HG03571 (cell line): ENCODE results near the gene ZNF488.
"Not testable (repeated sequence)": the region's sequence is repeated elsewhere in the genome, so short reads cannot be mapped to it uniquely, and the experiment has no call there.

Experiments used
- ATAC-seq: cut with Tn5 transposase; IDR thresholded peaks from one replicate; pipeline ENCODE4 v1.9.1; 2021; ENCODE audit not compliant: unreplicated experiment

The ZNF488 gene

DNA sequence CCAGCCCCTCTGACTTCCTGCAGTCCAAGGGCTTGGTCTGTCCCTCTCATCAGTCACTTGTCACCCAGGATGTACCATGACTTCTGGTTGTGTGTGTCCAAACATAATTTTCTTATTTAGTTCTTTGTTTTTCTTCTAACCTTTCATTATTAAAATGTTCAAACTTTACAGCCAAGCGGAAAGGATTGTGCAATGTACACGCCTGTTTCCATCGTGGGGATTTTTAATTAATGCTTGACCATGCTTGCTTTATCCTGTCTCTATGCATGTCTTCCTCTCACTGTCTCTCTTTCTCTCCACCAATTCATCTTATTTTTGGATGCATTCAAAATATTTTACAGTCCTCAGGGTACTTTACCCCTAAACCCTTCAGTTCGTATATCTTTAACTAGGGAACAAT, 26.2 kb upstream of the ZNF488 start:
- no peak for ATAC-seq

DNA sequence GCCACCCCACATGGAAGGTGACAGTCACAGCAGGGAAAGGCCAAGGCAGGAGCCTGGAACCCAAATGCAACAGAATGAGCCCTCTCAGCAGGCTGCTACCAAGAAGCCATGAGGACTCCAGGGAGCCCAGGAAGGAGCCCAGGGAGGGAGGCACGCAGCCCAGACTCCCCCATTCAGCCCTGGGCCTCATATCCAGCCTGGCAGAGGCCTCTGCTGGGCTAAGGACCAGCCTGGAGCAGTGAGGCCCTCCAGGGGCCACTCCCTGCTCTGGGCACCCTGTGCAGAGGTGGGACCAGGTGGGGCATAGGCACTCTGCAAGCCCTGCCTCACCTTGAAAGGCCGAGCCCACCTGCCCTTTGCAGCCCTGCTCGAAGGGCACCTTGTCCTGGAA, 25.8 kb upstream of the ZNF488 start:
- no peak for ATAC-seq

DNA sequence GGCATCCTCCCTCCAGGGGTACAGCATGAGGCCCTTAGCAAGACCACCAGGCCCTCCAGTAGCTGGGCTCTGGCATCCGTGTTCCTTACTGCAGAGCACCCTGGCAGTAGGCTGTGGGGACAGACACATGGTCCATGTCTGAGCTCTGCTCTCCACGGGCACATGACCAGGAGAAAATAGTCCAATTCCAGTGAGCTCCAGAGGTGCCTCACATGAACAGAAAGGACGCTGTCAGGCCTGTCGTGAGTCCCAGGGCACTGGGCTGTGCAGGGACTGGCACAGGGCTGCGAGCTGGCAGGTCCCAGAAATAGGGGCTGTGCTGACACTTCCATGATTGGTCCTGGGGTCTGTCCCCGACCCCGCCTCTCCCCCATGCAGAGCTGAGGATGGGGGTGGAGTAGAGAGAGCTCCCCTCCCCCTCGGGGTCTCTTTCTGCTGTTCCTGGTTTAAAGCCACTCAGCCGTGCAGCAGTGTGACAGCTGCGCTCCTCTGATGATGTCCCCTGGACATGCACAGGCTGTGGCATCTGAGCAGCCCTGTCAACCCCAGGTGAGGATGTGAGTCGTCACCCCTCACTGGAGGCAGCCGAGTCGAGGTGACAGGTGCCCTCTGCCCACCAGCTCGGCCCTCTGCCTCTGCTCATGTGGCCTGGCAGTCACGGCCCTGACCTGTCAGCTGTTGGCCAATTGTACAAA, 25.2 kb upstream of the ZNF488 start:
- ATAC-seq, result no peak

DNA sequence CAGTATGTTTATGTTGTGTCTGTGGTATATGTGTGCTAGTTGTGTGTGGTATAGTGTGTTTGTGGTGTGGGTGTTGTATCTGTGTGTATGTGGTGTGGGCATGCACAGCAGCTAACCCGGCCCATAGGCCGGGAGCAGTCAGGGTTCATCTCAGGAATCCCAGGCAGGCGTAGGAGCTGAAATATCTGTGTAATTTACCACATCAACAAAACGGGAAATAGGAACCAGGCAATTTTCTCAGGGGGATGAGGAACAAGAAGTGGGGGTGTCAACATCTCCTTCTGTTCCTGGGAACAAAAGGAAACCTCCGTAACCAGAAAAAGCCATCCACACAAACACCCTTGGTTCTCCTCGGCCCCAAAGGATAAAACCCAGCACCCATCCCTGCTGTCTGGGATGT, 24.5 kb upstream of the ZNF488 start:
- no peak for ATAC-seq

DNA sequence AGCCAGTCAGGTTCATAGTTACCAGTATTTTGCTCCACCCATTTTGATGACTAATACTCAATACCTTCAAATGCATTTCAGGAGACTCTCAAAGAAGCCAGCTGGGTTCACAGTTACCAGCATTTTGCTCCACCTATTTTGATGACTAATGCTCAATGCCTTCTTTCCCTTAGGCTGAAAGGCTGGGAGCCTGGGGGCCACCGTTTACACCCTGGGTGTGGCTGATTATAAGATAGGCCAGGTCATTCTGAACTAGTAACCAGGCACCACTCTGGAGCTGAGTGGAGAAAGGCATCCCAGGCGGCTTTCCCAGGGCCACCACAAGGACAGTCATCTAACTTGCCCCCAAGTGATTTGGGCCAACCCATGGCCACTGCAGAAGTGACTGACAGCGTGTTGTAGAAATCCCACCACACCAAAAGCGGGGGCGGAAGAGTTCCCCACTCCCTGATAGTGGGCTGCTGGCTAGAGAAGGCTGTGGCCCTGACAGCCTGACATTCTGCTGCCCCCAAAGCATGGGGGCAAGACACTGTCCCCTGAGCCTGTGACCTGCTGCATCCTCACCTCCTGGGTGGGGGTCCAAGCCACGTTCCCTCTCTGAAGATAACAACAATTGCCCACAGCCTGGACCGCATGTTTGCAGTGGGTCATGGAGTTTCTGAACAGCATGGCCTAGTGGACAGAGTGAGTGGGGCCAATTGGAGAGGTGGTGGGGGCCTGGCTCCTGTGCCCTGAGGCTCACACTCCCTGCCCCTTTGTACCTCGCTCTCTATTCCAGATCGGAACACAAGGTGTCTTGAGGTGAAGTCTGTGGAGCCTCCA, 23.0 kb upstream of the ZNF488 start:
- no peak for ATAC-seq

DNA sequence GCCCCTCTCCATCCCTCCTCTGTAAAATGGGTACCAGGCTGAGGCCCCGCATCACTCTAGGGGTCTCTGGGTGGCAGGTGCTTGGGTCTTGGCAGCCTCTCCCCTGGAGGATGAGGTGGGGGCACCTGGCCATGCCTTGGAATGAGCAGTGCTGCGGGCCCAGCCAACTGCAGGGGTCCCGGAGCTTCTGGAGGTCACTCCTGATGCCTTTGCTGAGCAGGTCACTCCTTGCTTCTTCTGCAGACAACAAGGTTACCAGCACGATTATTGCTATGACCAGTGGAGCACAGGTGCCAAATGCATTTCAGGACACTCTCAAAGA, 22.4 kb upstream of the ZNF488 start:
- ATAC-seq, result no peak

DNA sequence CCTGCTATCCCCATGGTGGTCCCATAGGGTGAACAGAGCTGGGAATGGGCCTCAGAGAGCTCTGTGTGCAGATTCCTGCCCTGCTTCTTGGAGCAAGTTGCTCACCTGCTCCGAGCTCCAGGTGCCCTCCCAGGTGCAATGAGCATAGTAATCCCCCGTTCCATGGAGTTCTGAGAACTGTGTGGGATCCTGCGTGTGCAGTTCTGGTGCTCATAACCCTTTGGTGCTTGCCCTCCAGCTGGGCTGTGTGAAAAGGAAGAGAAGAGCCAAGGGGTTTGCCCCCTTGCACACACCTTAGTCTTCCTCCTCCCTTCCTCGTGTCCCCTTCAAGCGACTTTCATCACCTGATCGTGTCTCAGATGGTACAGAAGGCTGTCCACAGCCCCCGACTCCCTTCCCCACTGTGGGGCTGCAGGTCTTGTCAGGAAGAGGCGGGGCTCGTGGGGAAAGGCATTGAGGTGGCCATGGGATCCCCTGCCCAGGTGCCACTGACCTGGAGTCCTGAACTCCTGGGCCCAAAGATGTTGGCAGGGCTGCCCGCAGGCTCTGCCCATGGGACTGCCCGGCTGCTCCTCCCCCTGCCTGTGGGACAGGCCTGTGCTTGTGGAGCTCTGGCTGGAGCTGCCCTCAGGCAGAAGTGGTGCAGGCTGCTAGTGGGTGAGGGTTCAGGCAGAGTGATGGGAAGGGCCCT, 21.9 kb upstream of the ZNF488 start:
- ATAC-seq, result no peak

DNA sequence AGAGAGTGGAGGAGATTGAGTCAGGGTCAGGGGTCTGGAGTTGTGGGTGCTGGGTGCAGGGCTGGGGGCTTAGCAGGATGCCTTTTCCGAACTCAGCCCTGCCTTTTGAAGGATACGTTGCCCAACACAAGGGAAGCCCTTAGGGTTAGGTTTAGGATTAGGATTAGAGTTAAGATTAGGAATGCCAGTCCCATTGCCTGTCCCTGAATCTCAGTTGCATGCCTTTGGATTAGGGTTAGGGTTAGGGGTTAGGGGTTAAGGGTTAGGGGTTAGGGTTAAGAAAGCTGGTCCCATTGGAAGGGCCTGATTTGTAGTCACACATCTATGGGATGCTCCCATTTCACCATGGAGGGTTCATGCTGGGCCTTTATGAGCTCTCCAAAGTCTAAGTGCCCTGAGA, 20.8 kb upstream of the ZNF488 start:
- ATAC-seq, result no peak

DNA sequence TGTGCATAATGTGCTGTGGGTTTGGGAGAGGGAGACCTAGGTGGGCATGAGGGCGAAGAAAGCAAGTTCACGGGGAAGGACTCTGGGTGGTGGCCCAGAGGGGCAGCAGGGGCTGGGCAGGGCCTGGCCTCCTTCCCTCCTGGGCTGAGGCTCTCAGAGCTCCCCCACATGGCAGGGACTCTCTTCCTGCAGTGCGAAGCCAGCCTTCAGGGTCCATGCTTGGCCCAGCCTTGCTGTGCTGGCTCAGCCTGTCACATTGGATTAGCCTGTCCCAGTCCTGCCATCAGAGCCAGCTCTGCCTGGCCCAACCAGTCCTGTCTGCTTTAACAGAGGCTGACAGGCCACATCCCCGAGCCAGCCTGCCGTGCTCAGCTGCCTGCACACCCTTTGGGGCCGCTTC, 20.4 kb upstream of the ZNF488 start:
- ATAC-seq, result no peak

DNA sequence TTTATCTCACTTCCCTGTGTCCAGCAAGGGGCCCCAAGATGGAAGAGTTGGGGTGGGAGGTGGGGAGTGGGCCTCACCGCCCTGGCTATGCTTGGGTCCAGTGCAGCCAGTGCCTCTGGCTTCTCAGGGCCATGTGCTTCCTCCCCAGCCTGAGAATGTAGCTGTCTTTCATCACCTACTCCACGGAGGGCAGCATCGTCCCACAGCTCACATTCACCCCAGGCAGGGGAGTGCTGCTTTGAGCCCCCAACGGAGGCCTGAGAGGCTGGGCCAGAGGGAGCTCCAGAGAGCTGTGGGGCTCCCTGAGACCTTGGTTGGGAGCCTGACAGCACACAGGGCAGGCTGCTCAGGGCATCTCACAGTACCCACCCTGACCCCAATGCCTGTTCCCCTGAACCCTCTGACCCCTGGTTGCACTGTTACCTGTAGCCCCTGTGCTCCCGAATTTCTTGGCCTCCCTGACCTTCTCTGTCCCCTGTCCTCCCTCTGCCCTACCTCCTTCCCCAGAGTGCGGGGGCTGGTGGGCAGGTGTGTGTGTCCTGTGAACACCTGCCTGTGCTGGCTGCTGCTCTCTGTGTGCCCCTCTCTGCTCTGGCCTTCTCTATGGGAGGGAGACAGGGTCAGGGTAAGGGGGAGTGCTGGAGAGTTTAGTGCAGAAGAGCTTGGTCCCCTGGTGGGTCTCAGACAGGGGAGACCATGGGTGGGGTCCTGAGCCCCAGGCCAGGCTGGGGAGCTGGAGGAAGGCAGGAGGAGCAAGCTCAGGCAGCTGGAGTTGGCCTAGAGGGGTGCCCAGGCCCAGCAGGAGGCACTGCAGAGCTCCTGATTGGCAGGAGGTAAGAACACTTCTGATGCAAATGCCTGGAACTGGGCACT, 19.6 kb upstream of the ZNF488 start:
- no peak for ATAC-seq

DNA sequence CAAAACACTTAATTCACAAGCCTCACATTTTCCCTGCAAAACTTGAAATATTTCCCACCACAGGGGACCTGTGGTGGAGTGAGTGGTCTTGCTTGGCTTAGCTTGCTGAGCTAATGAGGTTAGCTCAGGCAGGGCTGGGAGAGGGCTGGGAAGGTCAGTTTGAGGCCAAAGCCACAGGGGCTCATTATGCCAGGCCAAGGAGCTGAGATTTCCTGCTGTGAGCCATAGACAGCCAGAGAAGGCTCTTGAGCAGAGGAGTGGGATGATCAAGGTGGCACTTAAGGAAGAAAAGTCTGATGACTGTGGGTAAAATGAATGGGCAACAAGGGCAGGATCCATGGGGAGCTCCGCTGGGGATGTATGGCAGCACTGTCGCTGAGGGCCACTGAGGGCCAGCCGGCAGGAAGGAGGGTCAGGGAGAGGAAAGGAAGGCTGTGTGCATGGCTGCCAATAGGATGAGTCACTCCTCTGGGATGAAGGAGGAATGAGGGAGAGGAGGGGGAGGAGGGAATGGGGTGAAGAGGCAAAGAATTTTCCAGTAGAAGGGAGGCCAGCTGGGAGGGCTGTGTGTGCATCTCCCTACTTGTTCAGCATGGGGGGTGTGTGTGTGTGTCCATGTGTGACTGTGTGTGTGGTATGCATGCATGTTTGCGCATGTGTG, 18.7 kb upstream of the ZNF488 start:
- ATAC-seq, result no peak

DNA sequence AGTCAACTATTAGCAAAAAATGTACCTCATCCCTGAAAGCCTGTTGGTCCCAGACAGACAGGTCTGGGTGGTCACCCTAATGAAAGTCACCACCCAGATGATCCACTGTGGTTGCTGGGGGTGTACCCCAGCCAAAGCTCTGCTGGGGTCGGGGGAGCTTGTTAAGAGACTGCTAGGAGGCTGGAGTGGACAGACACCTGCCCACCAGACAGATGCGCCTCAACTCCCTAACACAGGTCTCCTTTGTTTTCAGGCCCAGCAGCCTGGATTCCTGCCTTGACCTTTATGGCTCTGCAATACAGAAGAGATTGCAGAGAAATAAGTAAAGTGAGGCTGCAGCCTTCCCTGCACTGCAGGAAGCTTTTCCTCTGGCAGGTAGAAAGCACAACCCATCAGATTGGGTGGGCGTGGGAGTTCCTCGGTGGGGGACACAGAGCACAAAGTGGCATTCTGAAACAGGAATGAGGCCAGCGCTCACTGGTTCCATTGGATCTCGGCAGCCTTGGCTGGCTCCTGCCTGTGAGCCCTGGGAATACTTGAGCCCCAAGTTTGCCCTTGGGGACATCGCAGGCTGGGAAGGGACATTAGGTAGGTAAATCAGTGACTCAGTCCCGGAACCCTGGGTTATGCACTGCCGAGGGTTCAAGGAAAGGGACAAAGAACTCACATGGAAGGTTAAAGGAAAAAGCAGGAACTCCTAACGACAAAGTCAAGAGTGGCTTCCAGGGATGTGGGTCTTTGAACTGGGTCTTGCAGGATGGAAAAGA, 18.0 kb upstream of the ZNF488 start:
- ATAC-seq, result no peak

DNA sequence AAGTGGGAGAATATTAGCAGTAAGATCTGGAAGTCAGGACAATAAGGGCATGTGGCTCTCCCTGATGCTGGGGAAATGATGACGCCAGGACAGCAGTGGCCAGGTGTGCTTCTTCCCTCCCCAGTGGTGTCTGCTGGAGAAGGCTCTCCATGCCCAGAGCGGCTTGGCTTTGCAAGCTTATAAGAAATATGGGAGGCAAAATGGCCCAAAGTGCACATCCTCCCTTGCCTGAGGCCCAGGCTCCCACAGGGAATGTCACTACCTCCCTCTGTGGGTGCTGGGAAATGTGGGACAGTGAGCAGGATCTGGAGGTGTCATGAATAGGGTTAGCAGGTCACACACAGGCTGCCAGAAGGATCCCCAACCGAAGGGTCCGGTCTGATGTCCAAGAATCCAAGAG, 17.1 kb upstream of the ZNF488 start:
- no peak for ATAC-seq

DNA sequence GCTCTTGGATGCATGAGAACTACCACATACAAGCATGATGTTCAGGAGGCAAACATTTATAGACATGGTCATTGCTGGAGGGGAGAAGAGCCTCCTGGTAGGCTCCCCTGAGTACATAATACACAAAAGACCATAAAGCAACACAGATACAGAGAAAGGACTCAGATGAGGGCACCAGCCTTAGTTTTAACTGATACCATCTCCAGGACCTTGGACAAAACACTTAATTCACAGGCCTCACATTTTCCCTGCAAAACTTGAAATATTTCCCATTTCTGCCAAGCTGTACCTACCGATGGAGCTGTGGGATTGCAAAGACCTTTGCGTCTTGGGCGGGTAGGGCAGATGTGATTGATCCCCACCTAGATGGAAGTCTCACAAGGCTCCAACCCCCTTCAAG, 16.7 kb upstream of the ZNF488 start:
- ATAC-seq, result no peak

DNA sequence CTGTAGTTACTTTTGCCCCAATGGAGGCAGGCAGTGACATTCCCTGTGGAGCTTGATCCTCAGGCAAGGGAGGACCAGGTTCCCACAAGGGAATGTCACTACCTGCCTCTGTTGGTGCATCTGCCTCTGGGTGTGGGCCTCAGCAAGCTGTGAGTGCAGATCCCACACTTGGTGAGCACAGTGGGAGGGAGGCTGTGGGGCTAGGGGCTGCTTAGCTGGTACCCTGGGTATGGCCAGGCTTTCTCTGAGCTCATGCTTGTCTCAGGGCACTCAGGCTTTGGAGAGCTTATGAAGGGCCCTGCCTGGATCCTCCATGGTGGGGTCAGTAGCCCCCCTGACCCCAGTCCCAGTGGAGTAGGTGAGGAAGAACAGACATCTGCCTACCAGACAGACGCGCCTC, 16.2 kb upstream of the ZNF488 start:
- no peak for ATAC-seq

DNA sequence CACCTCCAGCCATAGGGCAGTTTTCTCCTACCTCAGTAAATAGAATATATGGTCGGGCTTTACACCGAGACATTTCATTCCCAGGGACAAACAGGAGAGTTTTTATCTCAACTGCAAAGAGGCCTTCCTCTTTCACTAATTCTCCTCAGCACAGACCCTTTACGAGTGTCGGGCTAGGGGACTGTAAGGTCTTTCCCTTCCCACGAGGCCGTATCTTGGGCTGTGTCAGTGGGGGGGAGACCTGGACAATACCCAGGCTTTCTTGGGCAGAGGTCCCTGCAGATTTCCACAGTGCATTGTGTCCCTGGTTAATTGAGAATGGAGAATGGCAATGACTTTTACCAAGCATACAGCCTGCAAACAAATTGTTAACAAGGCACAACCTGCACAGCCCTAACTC, 13.2 kb upstream of the ZNF488 start:
- no peak for ATAC-seq

DNA sequence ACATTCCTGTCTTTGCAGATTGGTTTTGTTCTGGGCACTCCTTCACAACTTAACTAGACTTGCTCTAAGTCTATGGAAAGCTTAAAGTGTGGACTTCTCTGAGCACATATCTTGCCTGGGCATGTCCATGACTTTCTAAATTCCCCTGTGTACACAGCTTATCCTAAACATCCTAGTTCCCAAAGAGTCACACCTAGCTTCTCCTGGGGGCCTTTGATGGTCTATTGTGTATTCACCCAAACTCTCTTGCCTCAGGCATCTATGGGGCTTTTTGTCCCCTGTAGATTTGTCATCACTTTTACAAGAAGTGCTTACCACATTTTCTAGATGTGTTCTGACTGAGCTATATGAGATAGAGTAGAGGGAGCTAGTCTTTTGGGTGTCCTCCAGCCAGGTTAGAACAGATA, 12.2 kb upstream of the ZNF488 start:
- no peak for ATAC-seq

DNA sequence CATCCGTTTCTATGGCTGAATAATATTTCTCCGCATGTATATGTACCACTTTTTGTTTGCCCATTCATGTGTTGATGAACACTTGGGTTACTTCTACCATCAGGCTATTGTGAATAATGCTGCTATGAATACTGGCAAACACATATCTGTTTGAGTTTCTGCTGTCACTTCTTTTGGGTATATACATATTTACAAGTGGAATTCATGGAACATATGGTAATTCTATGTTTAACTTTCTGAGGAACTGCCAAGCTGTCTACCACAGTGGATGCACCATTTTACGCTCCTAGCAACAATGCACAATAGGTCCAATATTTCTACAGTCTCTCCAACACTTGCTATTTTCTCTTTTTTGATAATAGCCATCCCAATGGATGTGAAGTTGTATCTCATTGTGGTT, 5.5 kb upstream of the ZNF488 start:
- no peak for ATAC-seq

DNA sequence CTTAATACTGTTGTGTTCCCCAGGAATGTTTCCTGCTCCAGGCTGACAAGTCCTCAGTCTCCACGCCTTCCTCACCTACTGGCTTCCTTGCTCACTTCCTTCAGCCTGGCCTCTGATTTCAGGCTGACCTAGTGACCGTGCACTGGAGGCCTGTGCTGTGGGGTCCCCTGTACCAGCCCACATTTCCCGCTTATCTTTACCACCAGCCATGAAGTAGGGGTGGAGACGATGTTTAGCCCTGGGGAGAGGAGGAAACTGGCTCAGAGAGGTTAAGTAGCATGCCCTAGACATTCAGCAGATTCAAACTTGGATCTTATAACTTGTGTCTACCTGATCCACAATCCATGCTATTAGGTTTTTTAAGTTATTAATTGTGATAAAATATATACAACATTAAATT, 4.8 kb upstream of the ZNF488 start:
- no peak for ATAC-seq

DNA sequence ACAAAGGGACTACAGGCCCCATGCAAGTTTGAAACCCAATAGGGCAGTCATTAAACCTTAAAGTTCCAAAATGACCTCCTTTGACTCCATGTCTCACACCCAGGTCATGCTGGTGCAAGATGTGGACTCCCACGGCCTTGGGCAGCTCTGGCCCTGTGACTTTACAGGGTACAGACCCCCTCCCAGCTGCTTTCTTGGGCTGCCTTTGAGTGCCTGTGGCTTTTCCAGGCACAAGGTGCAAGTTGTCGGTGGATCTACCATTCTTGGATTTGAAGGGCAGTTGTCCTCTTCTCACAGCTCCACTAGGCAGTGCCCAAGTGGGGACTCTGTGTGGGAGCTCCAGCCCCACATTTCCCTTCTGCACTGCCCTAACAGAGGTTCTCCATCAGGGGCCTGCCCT, 2.0 kb upstream of the ZNF488 start:
- not testable (repeated sequence) for ATAC-seq
